CD4-positive, alpha-beta T cell (primary cell): ENCODE results near the gene SCRG1. TPM values are rescaled to one million over a fixed set of nuclear protein-coding genes. Genes with fewer than 3 reads are reported as not detected.
A peak's percentile ranks its signal among the peaks of the same experiment; 100 is the strongest.

ENCODE experiments used
- ATAC-seq: fragments of 200-7000 bp; cut with Tn5 transposase; one replicate; pipeline ENCODE4 v1.10.0; 2022; ENCODE audit warnings: mild to moderate bottlenecking; ENCODE audit not compliant: poor library complexity
- CTCF ChIA-PET: fragments of 350-600 bp; sonication (Branson Sonifier 250); formaldehyde crosslinking; loops from one replicate; lab custom pipeline; 2021; ENCODE audit warnings: antibody characterized with exemption, inconsistent platforms; lab: Charles Lee
- POLR2A ChIA-PET: fragments of 350-600 bp; sonication (Branson Sonifier 250); formaldehyde crosslinking; loops from one replicate; lab custom pipeline; 2021; ENCODE audit warnings: antibody characterized with exemption, inconsistent platforms; lab: Charles Lee
- DNase-seq, 14 experiments: peaks; one replicate each; pipeline ENCODE4 v3.0.0-alpha.2; 2013 to 2020; ENCODE audit warnings: mixed read lengths in 2 of 14
- H3K27ac ChIP-seq, 2 donors: one replicate each; pipeline versions ENCODE4 v1.5.1 to v1.7.0; 2013; ENCODE audit warnings: low read length in 2 of 2, low read depth in 1 of 2, mild to moderate bottlenecking in 1 of 2
- H3K27me3 ChIP-seq, 2 experiments: 1 replicate in 1 of 2; 2 replicates in 1 of 2; pipeline versions ENCODE4 v1.6.1 to v1.7.0; 2013; ENCODE audit warnings: low read length in 2 of 2, control low read depth in 1 of 2, mild to moderate bottlenecking in 1 of 2, moderate library complexity in 1 of 2; ENCODE audit not compliant: insufficient read depth in 2 of 2, control insufficient read depth in 1 of 2
- H3K36me3 ChIP-seq: one replicate; pipeline ENCODE4 v1.6.1; 2013; ENCODE audit warnings: low read length, control low read depth; ENCODE audit not compliant: insufficient read depth
- H3K4me1 ChIP-seq: one replicate; pipeline ENCODE4 v1.6.1; 2013; ENCODE audit warnings: low read length, control low read depth; ENCODE audit not compliant: insufficient read depth
- H3K4me3 ChIP-seq: one replicate; pipeline ENCODE4 v1.5.1; 2013; ENCODE audit warnings: mild to moderate bottlenecking, low read length, moderate library complexity
- H3K9me3 ChIP-seq, 2 experiments: 1 replicate in 1 of 2; 2 replicates in 1 of 2; pipeline versions ENCODE4 v1.6.1 to v1.7.0; 2013; ENCODE audit warnings: low read length in 2 of 2, mild to moderate bottlenecking in 2 of 2, control low read depth in 1 of 2, moderate library complexity in 1 of 2; ENCODE audit not compliant: control insufficient read depth in 1 of 2, insufficient read depth in 1 of 2
- H3K27ac Mint-ChIP-seq: one replicate; pipeline ENCODE4 v1.8.0; 2020; ENCODE audit warnings: mixed read lengths
- H3K27me3 Mint-ChIP-seq: one replicate; pipeline ENCODE4 v1.8.0; 2021; ENCODE audit warnings: mixed read lengths
- H3K36me3 Mint-ChIP-seq: one replicate; pipeline ENCODE4 v1.8.0; 2021; ENCODE audit warnings: low read depth, mixed read lengths
- H3K4me1 Mint-ChIP-seq: one replicate; pipeline ENCODE4 v1.8.0; 2021; ENCODE audit warnings: low read depth, mixed read lengths
- H3K4me3 Mint-ChIP-seq: one replicate; pipeline ENCODE4 v1.8.0; 2020; ENCODE audit warnings: mild to moderate bottlenecking, mixed read lengths
- H3K9me3 Mint-ChIP-seq: one replicate; pipeline ENCODE4 v1.8.0; 2020; ENCODE audit warnings: mixed read lengths
- CTCF ChIP-seq: fragments of 200-600 bp; IDR thresholded peaks from one replicate; pipeline ENCODE4 v1.8.0; 2022; ENCODE audit warnings: antibody characterized with exemption, mild to moderate bottlenecking
- intact Hi-C, 2 experiments: fragments of 100-400 bp; cut with DNase I in 1 of 2; cut with micrococcal nuclease in 1 of 2; formaldehyde crosslinking; loops; one replicate each; pipeline versions ENCODE4 v1.15.1 to v1.9.0; 2023 to 2025; cut with DNase I, micrococcal nuclease
- total RNA-seq, 174 experiments: library from RNA in 2 of 174; stranded (reverse) in 2 of 174; gene quantifications; one replicate each; pipeline ENCODE4 v1.2.3 and lab custom pipeline; 2021 to 2026

Gene SCRG1
- total RNA-seq, 2 experiments from 2014 or later: not detected

DNA sequence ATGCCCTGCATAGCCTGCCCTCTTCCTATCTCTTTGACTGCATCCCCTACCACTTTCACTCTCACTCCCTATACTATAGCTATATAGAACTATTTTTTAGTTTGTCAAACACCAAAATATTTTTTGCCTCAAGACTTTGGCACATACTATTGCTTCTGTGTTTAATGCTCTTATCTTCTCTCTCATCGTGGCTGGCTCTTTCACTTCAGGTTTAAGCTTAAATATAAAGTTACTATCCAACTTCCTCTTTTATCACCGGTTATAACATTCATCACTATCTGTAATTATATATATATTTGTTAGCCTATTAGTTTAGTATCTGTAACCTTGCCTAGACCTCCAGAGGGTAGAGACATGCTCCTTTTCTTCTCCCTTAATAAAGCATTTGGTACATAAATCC lies 53.3 kb downstream of the SCRG1 start:
- H3K9me3 ChIP-seq: peaks cover 0 to 3% of the 10 kb centered on the region in 2 experiments
- Mint-ChIP-seq H3K27me3 (peaks cover 3% of the 10 kb centered on the region), H3K36me3 (no peaks in the 10 kb centered on the region), H3K4me3 (no peak overlapping the region), H3K4me1 (no peaks in the 10 kb centered on the region), H3K9me3 (no peaks in the 10 kb centered on the region), H3K27ac (no peak overlapping the region)
- DNase-seq: no peak
- no peaks in the 10 kb centered on the region for H3K4me1 ChIP-seq
- ATAC-seq: no peak
- ChIA-PET POLR2A (interaction anchor here (1.3 to 3.5 kb wide), 2 partner anchors 12 to 25 kb away, joined by 4 to 20 read pairs; partner anchors contain the start of genes HMGB2 and SAP30), CTCF (no interaction called here)
- no peak overlapping the region for H3K4me3 ChIP-seq
- no peak for TF ChIP-seq CTCF
- intact Hi-C loops: no loop called here
- no peak overlapping the region for H3K27ac ChIP-seq
- H3K36me3 ChIP-seq: no peaks in the 10 kb centered on the region
- no peaks in the 10 kb centered on the region for H3K27me3 ChIP-seq

GRCh38 chr4:173343832-173344397 lies 55.0 kb downstream of the SCRG1 start:
- H3K27ac Mint-ChIP-seq: no peak overlapping the region
- no peaks in the 10 kb centered on the region for H3K9me3 Mint-ChIP-seq
- H3K27ac ChIP-seq: no peak overlapping the region
- no peaks in the 10 kb centered on the region for H3K4me1 ChIP-seq
- H3K4me3 Mint-ChIP-seq: no peak overlapping the region
- ChIA-PET CTCF (no interaction called here), POLR2A (no interaction called here)
- no peak for TF ChIP-seq CTCF
- H3K27me3 ChIP-seq: no peaks in the 10 kb centered on the region
- H3K36me3 ChIP-seq: no peaks in the 10 kb centered on the region
- no peaks in the 10 kb centered on the region for H3K27me3 Mint-ChIP-seq
- no peaks in the 10 kb centered on the region for H3K4me1 Mint-ChIP-seq
- H3K9me3 ChIP-seq: peaks cover 0 to 3% of the 10 kb centered on the region in 2 experiments
- DNase-seq (no peak), ATAC-seq (no peak)
- H3K4me3 ChIP-seq: no peak overlapping the region
- no peaks in the 10 kb centered on the region for H3K36me3 Mint-ChIP-seq
- intact Hi-C loops: loop anchor here in 1 of 2 experiments (2.0 kb wide), 1 partner anchor 13 kb away; no protein-coding TSS in a partner anchor

DNA sequence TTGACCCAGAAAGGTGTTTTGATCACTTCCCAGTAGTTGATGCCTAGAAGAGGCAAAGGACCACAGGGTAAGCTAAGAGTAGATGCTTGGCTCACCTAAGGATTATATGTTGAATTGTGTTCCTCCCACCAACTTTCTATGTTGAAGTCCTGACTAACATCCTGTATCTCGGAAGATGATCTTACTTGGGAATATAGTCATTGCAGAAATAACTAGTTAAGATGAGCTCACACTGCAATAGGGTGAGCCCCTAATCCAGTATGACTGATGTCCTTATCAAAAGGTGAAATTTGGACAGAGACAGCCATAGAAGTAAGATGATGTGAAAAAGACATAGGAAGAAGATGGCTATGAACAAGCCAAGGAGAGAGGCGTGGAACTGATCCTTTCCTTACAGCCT lies 61.5 kb downstream of the SCRG1 start:
- intact Hi-C loops: loop anchor here (2.0 to 10.0 kb wide), 2 partner anchors 29 to 947 kb away; partner anchors contain the start of genes CEP44 (in 2 of the 2) and FBXO8 (in 2 of the 2)
- Histone ChIP-seq H3K27ac (no peak overlapping the region), H3K4me1 (peaks cover 13% of the 10 kb centered on the region), H3K36me3 (no peaks in the 10 kb centered on the region), H3K4me3 (no peak overlapping the region), H3K9me3 (no peaks in the 10 kb centered on the region), H3K27me3 (no peaks in the 10 kb centered on the region)
- ChIA-PET CTCF (interaction anchor here (0.5 kb wide), 1 partner anchor 27 kb away, joined by 3 read pairs; no protein-coding TSS in a partner anchor), POLR2A (interaction anchor here (0.6 kb wide), 1 partner anchor 73 kb away, joined by 3 read pairs; no protein-coding TSS in a partner anchor)
- no peaks in the 10 kb centered on the region for H3K9me3 Mint-ChIP-seq
- DNase-seq (no peak), ATAC-seq (no peak)
- peaks cover 23% of the 10 kb centered on the region for H3K4me1 Mint-ChIP-seq
- no peak overlapping the region for H3K27ac Mint-ChIP-seq
- TF ChIP-seq CTCF: no peak
- H3K27me3 Mint-ChIP-seq: peaks cover 13% of the 10 kb centered on the region
- H3K4me3 Mint-ChIP-seq: peak overlapping the region; percentile 3
- peaks cover 21% of the 10 kb centered on the region for H3K36me3 Mint-ChIP-seq
